ENCODE results near the gene ERMAP. TPM values are rescaled to one million over a fixed set of nuclear protein-coding genes. Genes with fewer than 3 reads are reported as not detected.
"Not testable (repeated sequence)": the region's sequence is repeated elsewhere in the genome, so short reads cannot be mapped to it uniquely, and the experiment has no call there.

Gene ERMAP
- polyA plus RNA-seq, 3 donors = 19.5 to 26.1 (median 24.3) TPM

DNA sequence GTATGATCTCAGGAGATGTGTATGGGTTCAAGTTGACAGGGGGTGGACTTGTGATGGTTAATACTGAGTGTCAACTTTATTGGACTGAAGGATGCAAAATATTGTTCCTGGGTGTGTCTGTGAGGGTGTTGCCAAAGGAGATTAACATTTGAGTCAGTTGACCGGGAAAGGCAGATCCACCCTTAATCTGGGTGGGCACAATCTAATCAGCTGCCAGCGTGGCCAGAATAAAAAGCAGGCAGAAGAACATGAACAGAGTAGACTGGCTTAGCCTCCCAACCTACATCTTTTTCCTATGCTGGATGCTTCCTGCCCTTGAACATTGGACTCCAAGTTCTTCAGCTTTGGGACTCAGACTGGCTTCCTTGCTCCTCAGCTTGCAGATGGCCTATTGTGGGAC is 52.8 kb downstream of the ERMAP start:
- DNase-seq = not testable (repeated sequence)

DNA sequence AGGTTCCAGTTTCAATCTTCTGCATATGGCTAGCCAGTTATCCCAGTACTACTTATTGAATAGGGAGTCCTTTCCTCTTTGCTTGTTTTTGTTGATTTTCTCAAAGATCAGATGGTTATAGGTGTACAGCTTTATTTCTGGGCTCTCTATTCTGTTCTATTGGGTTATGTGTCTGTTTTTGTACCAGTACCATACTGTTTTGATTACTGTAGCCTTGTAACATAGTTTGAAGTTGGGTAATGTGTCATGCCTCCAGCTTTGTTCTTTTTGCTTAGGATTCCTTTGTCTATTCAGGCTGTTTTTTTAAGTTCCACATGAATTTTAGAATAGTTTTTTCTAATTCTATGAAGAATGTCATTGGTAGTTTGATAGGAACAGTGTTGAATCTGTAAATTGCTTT is 56.2 kb downstream of the ERMAP start:
- not testable (repeated sequence) for DNase-seq

DNA sequence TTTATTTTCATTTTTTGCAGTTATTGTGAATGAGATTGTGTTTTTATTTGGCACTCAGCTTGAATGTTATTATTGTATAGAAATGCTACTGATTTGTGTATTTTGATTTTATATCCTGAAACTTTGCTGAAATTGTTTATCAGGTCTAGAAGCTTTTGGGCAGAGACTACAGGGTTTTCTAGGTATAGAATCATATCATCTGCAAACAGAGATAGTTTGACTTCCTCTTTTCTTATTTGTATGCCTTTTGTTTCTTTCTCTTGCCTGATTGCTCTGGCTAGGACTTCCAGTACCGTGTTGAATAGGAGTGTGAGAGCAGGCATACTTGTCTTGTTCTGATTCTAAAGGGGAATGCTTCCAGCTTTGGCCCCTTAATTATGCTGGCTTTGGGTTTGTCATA is 56.7 kb downstream of the ERMAP start:
- DNase-seq = no peak

DNA sequence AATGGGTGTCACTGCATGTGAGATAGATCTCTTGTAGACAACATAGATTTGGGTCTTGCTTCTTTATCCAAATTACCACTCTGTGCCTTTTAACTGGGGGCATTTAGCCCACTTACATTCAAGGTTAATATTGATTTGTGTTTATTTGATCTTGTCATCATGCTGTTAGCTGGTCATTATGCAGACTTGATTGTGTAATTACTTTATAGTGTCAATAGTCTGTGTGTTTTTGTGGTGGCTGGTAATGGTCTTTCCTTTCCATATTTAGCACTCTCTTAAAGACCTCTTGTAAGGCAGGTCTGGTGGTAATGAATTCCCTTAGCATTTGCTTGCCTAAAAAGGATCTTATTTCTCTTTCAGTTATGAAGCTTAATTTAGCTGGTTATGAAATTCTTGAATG is 59.1 kb downstream of the ERMAP start:
- DNase-seq = no peak

DNA sequence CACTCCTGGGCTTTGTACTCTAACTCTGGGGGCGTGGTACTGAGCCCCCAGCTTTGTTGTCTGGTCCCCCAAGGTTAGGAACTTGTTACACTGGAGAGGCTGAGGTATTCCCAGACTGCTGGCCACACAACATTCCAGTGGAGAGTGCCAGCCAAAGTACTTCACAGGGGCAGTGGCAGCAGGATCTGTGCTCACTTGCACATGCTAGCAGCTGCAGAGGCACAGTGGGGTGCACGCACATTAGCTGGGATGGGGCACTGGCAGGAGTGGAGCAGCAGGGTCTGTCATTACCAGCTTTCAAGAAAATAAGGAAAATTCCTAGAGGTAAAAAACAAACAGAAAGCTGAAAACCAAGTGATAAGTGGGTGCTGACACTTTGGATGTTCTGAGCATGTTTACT is 60.5 kb downstream of the ERMAP start:
- no peak for DNase-seq

DNA sequence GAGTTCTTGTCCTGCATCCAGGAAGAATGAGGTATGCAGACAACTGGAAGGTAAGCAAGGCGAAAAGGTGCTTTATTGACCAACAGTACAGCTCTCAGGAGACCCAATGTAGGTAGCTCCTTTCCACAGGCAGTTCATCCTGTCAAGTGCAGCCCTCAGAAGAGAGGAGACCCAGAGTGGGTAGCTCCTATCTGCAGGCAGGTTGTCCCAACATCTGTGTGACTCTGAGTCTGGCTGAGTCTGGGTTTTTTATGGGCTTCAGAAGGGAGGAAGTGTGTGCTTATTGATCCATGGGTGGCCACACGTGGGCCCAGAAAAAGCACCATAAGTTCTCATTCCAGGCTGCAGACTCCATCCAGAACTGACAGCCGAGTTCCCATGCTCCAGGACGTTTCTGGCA is 63.5 kb downstream of the ERMAP start:
- no peak for DNase-seq

- no peak for DNase-seq
These were observed 69.3 kb downstream of the ERMAP start for GRCh38 chr1:42886046-42886739.

DNA sequence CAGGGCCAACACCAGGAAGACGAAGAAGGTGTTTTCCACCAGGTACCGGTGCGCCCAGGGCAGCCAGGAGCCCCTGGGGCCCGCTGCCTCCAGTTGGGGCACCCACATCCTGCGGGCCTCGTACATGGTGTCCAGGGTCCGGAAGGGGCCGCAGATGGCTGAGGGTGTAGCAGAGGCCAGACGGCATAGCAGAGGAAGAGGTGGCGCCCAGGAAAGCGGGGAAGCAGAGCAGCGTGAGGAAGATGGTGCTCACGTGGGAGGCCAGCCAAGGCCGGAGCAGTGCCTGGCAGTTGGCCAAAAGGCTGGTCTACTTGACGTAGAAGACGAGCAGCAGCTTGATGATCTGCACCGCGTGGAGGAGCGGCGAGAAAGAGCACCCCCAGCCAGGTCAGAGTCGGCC is 69.9 kb downstream of the ERMAP start:
- no peak for DNase-seq

DNA sequence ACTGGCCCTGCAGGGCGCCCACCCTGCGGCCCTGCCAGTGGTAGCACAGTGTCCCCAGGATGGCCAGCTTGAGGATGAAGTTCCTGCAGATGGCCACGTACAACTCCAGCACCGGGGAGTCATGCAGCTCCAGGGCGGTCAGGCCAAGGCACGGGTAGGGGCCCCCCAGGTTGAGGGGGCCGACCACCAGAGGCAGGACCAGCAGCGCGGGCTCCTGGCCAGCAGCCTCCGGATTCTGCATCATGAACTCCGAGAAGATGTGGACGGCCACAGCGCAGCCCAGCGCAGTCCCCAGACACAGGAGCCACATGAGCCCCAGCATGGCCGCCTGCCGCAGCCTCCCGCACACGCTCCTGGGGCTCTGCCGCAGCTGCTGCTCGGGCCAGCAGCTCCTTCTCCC is 70.4 kb downstream of the ERMAP start:
- DNase-seq = no peak

DNA sequence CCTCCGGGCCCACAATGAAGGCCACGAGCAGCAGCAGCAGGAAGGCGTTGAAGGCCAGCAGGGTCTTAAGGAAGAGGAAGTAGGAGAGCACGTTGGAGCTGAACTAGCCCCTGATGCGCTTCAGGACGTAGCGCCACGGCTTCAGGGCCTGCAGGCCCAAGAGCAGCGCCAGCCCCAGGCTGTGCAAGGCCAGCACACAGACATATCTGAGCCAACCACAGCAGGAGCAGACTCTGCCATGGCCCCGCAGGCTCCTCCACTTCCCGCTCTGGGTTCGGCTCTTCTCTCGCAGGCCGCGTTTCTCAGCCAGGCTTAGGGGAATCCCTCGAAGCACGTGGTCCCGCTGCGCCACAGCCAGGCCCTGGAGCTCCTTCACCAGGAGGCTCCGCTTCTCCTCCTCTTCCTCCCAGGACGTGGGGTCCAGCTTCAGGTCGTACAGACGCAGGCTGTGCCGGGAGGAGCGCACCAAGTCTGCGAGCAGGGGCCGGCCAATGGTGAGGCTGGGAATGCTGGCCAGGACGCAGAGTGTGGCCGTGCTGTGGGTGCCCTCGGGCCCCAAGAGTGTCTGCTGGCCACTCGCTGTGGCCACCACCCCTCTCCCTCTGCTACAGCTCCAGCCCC is 71.2 kb downstream of the ERMAP start:
- DNase-seq = no peak

GRCh38 chr1:42889264-42889663 is 72.3 kb downstream of the ERMAP start:
- no peak for DNase-seq

DNA sequence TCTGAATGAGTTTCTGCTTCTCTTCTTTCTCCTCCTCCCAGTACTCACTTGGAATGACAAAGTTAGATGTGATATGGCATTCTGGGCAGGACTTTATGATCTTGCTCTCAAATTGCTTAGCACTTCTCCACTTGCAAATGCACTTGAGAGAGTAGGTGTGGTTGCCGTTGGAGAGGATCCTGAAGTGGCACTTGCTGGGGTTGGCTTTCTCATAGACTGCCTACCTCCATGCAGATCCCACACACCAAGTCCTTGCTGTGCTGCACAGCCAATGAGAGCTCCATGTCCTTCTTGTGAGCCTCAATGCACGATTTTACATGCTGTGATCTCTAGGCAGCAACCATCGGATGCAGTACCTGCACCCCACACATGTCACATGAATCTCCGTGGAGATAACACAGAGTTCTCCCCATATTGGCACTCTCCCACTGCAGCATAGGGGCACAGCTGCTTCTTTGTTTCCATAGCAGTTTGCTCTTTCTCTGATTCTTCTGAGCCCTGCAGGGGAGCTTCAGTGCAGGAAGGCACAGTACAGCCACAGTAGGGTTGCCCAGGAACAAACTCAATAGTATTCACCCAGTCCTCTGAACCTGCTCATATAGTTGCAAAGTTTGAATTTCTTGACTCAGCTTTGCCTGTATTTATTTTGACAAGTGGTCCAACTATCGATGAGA is 74.7 kb downstream of the ERMAP start:
- DNase-seq = no peak

Other genes starting within 250 kb of the ERMAP start
- 10 to 100 TPM; 56.6 to 59.5 (median 57.1) TPM for gene PPIH, start 158.7 kb upstream of the ERMAP start, polyA plus RNA-seq (ENCODE audit: insufficient read length in 3 of 3)
- 100 to 1,000 TPM; 628 to 660 (median 641) TPM for gene YBX1, start 134.7 kb upstream of the ERMAP start, polyA plus RNA-seq (ENCODE audit: insufficient read length in 3 of 3)
- gene CLDN19, start 76.9 kb upstream of the ERMAP start, polyA plus RNA-seq (ENCODE audit: insufficient read length in 3 of 3) = 100 to 1,000 TPM in 2 of 3 donors, 10 to 100 TPM in 1; 92.5 to 133 (median 119) TPM
- gene P3H1, start 50.1 kb upstream of the ERMAP start, polyA plus RNA-seq (ENCODE audit: insufficient read length in 3 of 3) = 10 to 100 TPM; 68.8 to 73.5 (median 69.0) TPM
- gene C1orf50, start 49.9 kb upstream of the ERMAP start, polyA plus RNA-seq (ENCODE audit: insufficient read length in 3 of 3) = 10 to 100 TPM; 10.2 to 15.3 (median 12.5) TPM
- 1 to 10 TPM in 2 of 3 donors, under 1 TPM in 1; 0.75 to 1.2 (median 1.0) TPM for gene TMEM269, start 32.1 kb upstream of the ERMAP start, polyA plus RNA-seq (ENCODE audit: insufficient read length in 3 of 3)
- gene SVBP, start 275 bp downstream of the ERMAP start, polyA plus RNA-seq (ENCODE audit: insufficient read length in 3 of 3) = 10 to 100 TPM; 64.1 to 68.3 (median 64.4) TPM
- gene ZNF691, start 29.5 kb downstream of the ERMAP start, polyA plus RNA-seq (ENCODE audit: insufficient read length in 3 of 3) = 10 to 100 TPM; 19.7 to 24.6 (median 21.7) TPM
- gene SLC2A1, start 141.7 kb downstream of the ERMAP start, polyA plus RNA-seq (ENCODE audit: insufficient read length in 3 of 3) = 10 to 100 TPM; 44.5 to 48.1 (median 45.5) TPM